Trophoblast cell (in vitro differentiated cells and primary cell): Measurements from ENCODE around the gene PRDM16.

Experiments used
- DNase-seq, 2 donors: peaks; one replicate each; pipeline ENCODE4 v3.0.0-alpha.2; 2016
- H2AFZ ChIP-seq: 2 replicates; pipeline ENCODE4 v1.6.1; 2013; ENCODE audit warnings: low read length, moderate library complexity, mild to moderate bottlenecking; ENCODE audit not compliant: insufficient read depth, poor library complexity
- H2AK5ac ChIP-seq: 2 replicates; pipeline ENCODE4 v1.6.1; 2013; ENCODE audit warnings: mild to moderate bottlenecking, low read length
- H2BK120ac ChIP-seq: 2 replicates; pipeline ENCODE4 v1.6.1; 2013; ENCODE audit warnings: low read length, mild to moderate bottlenecking, moderate library complexity; ENCODE audit not compliant: insufficient read depth, poor library complexity
- H2BK12ac ChIP-seq: 2 replicates; pipeline ENCODE4 v1.6.1; 2013; ENCODE audit warnings: mild to moderate bottlenecking, low read length, moderate library complexity
- H2BK5ac ChIP-seq: 2 replicates; pipeline ENCODE4 v1.6.1; 2013; ENCODE audit warnings: low read length, low read depth, moderate library complexity, mild to moderate bottlenecking; ENCODE audit not compliant: poor library complexity
- H3K14ac ChIP-seq: 2 replicates; pipeline ENCODE4 v1.6.1; 2013; ENCODE audit warnings: mild to moderate bottlenecking, low read length
- H3K18ac ChIP-seq: 2 replicates; pipeline ENCODE4 v1.6.1; 2013; ENCODE audit warnings: mild to moderate bottlenecking, low read length
- H3K23ac ChIP-seq: 2 replicates; pipeline ENCODE4 v1.6.1; 2013; ENCODE audit warnings: low read length
- H3K27ac ChIP-seq: 2 replicates; pipeline ENCODE4 v1.5.1; 2013; ENCODE audit warnings: low read depth, mild to moderate bottlenecking, inconsistent platforms, low read length, moderate library complexity
- H3K27me3 ChIP-seq: 2 replicates; pipeline ENCODE4 v1.6.1; 2013; ENCODE audit warnings: inconsistent platforms, mild to moderate bottlenecking, low read length, moderate library complexity; ENCODE audit not compliant: insufficient read depth
- H3K36me3 ChIP-seq, 2 experiments: 1 replicate in 1 of 2; 2 replicates in 1 of 2; pipeline ENCODE4 v1.6.1; 2013; ENCODE audit warnings: low read length in 2 of 2, mild to moderate bottlenecking in 2 of 2, moderate library complexity in 1 of 2; ENCODE audit not compliant: insufficient read depth in 2 of 2, control insufficient read depth in 1 of 2
- H3K4ac ChIP-seq: 2 replicates; pipeline ENCODE4 v1.6.1; 2013; ENCODE audit warnings: low read depth, mild to moderate bottlenecking, low read length, moderate library complexity
- H3K4me1 ChIP-seq, 2 experiments: 1 replicate in 1 of 2; 2 replicates in 1 of 2; pipeline ENCODE4 v1.6.1; 2013; ENCODE audit warnings: low read length in 2 of 2, mild to moderate bottlenecking in 2 of 2, moderate library complexity in 1 of 2; ENCODE audit not compliant: insufficient read depth in 2 of 2, control insufficient read depth in 1 of 2
- H3K4me2 ChIP-seq: 2 replicates; pipeline ENCODE4 v1.6.1; 2013; ENCODE audit warnings: inconsistent platforms, mild to moderate bottlenecking, low read length, moderate library complexity
- H3K4me3 ChIP-seq: 2 replicates; pipeline ENCODE4 v1.5.1; 2013; ENCODE audit warnings: mild to moderate bottlenecking, low read depth, low read length, inconsistent platforms
- H3K79me1 ChIP-seq: one replicate; pipeline ENCODE4 v1.6.1; 2013; ENCODE audit warnings: low read length
- H3K79me2 ChIP-seq: 2 replicates; pipeline ENCODE4 v1.6.1; 2013; ENCODE audit warnings: low read length, mild to moderate bottlenecking; ENCODE audit not compliant: control insufficient read depth, insufficient read depth, poor library complexity
- H3K9ac ChIP-seq: 2 replicates; pipeline ENCODE4 v1.6.1; 2013; ENCODE audit warnings: mild to moderate bottlenecking, low read length
- H3K9me3 ChIP-seq: 2 replicates; pipeline ENCODE4 v1.6.1; 2013; ENCODE audit warnings: low read depth, mild to moderate bottlenecking, control low read depth, inconsistent platforms, low read length; ENCODE audit not compliant: insufficient read depth
- H4K12ac ChIP-seq: 2 replicates; pipeline ENCODE4 v1.6.1; 2013; ENCODE audit warnings: low read depth, mild to moderate bottlenecking, low read length, moderate library complexity
- H4K8ac ChIP-seq: 2 replicates; pipeline ENCODE4 v1.6.1; 2013; ENCODE audit warnings: low read depth, mild to moderate bottlenecking, low read length, moderate library complexity
- H4K91ac ChIP-seq: one replicate; pipeline ENCODE4 v1.6.1; 2013; ENCODE audit warnings: low read depth, mild to moderate bottlenecking, low read length, moderate library complexity
- WGBS: extraction: QIAGEN DNeasy Blood & Tissue Kit; methylation state at CpG from one replicate; pipeline ENCODE4 v1.1.7; 2013; ENCODE audit warnings: missing lambda C conversion rate; ENCODE audit not compliant: insufficient read length, insufficient coverage; ENCODE audit errors: extremely low coverage; 5-methylcytosine and 5-hydroxymethylcytosine counted together

Gene PRDM16

DNA sequence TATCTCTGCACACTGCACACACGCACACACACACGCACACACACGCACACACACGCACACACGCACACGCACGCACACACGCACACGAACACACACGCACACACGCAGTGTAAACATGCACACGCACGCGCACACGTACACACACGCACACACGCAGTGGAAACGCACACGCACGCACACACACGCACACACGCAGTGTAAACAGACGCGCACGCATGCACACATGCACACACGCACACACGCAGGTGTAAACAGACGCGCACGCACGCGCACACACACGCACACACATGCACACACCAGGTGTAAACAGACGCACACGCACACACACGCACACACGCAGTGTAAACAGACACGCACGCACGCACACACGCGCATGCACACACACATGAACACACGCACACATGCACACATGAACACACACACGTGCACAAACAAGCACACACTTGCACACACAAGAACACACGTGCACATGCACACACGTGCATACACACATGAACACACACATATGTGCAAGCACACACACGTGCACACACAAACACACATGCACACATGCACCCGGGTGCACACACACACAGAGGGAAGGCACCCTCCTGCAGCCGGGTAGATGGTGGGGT, 45.2 kb downstream of the PRDM16 start:
- Histone ChIP-seq H4K91ac (no peak overlapping the region), H4K8ac (no peak overlapping the region), H3K23ac (peak overlapping the region; percentile 87), H3K4ac (no peak overlapping the region), H3K18ac (no peak overlapping the region), H3K79me2 (no peaks in the 10 kb centered on the region), H3K79me1 (no peaks in the 10 kb centered on the region), H3K4me2 (no peak overlapping the region), H2AK5ac (no peak overlapping the region), H3K14ac (no peak overlapping the region), H2BK12ac (no peak overlapping the region), H2AFZ (no peak overlapping the region), H3K9me3 (peaks cover 9% of the 10 kb centered on the region), H3K27me3 (no peaks in the 10 kb centered on the region), H3K36me3 (no peaks in the 10 kb centered on the region), H2BK5ac (no peak overlapping the region), H3K27ac (no peak overlapping the region), H3K9ac (no peak overlapping the region), H3K4me3 (peak overlapping the region; percentile 58), H3K4me1 (peaks cover 0 to 2% of the 10 kb centered on the region in 2 experiments), H4K12ac (no peak overlapping the region), H2BK120ac (no peak overlapping the region)
- no peak for DNase-seq
- no CpG with 5 or more reads among the region's 49 CpGs for WGBS

GRCh38 chr1:3114846-3115245, 45.8 kb downstream of the PRDM16 start:
- Histone ChIP-seq H4K91ac (no peak overlapping the region), H3K27me3 (no peaks in the 10 kb centered on the region), H3K27ac (no peak overlapping the region), H2BK5ac (no peak overlapping the region), H4K12ac (no peak overlapping the region), H3K4me2 (no peak overlapping the region), H3K18ac (no peak overlapping the region), H3K9me3 (peaks cover 9% of the 10 kb centered on the region), H3K9ac (no peak overlapping the region), H3K4ac (no peak overlapping the region), H3K79me2 (no peaks in the 10 kb centered on the region), H3K4me1 (peaks cover 0 to 2% of the 10 kb centered on the region in 2 experiments), H3K14ac (no peak overlapping the region), H3K23ac (no peak overlapping the region), H2BK12ac (no peak overlapping the region), H2BK120ac (no peak overlapping the region), H3K4me3 (no peak overlapping the region), H2AK5ac (no peak overlapping the region), H2AFZ (no peak overlapping the region), H3K79me1 (no peaks in the 10 kb centered on the region), H4K8ac (no peak overlapping the region), H3K36me3 (no peaks in the 10 kb centered on the region)
- no CpG with 5 or more reads among the region's 8 CpGs for WGBS
- no peak for DNase-seq

- Histone ChIP-seq H2BK120ac (no peak overlapping the region), H3K4me2 (no peak overlapping the region), H3K18ac (no peak overlapping the region), H2AFZ (no peak overlapping the region), H2BK12ac (no peak overlapping the region), H3K36me3 (no peaks in the 10 kb centered on the region), H4K8ac (no peak overlapping the region), H3K79me2 (no peaks in the 10 kb centered on the region), H2AK5ac (no peak overlapping the region), H3K4ac (no peak overlapping the region), H3K9me3 (peaks cover 9% of the 10 kb centered on the region), H3K14ac (no peak overlapping the region), H3K4me1 (peaks cover 0 to 2% of the 10 kb centered on the region in 2 experiments), H4K91ac (no peak overlapping the region), H2BK5ac (no peak overlapping the region), H3K23ac (no peak overlapping the region), H4K12ac (no peak overlapping the region), H3K27me3 (no peaks in the 10 kb centered on the region), H3K4me3 (no peak overlapping the region), H3K79me1 (no peaks in the 10 kb centered on the region), H3K27ac (no peak overlapping the region), H3K9ac (no peak overlapping the region)
- no CpG with 5 or more reads among the region's 38 CpGs for WGBS
- DNase-seq, result no peak
Observed at GRCh38 chr1:3115275-3116149, 46.5 kb downstream of the PRDM16 start.

DNA sequence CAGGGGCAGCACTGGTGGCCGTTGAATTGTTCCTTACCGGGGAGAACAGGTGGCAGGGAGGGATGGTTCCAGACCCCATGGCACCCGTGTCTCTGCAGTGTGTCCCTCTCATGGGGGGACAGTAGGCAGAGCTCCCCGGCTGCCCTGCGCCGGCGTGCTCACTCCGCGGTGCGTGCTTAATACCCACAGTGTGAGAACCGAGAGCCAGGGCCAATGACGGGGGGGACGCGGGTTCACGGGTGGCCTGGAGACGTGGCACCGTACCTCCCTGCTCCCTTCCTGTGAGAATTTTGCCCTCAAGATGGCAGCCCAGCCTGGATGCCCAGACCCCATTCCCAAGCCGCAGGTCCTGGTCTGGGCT, 47.1 kb downstream of the PRDM16 start:
- Histone ChIP-seq H3K36me3 (no peaks in the 10 kb centered on the region), H2AFZ (no peak overlapping the region), H3K4me2 (no peak overlapping the region), H2BK120ac (no peak overlapping the region), H4K91ac (no peak overlapping the region), H3K9ac (no peak overlapping the region), H2BK12ac (no peak overlapping the region), H4K12ac (no peak overlapping the region), H2AK5ac (no peak overlapping the region), H3K27ac (no peak overlapping the region), H3K9me3 (peaks cover 9% of the 10 kb centered on the region), H3K79me2 (no peaks in the 10 kb centered on the region), H2BK5ac (no peak overlapping the region), H3K18ac (no peak overlapping the region), H3K27me3 (no peaks in the 10 kb centered on the region), H3K4me3 (no peak overlapping the region), H3K4me1 (peaks cover 0 to 2% of the 10 kb centered on the region in 2 experiments), H3K23ac (no peak overlapping the region), H3K4ac (no peak overlapping the region), H3K79me1 (no peaks in the 10 kb centered on the region), H3K14ac (no peak overlapping the region), H4K8ac (no peak overlapping the region)
- DNase-seq, result no peak
- WGBS, result no CpG with 5 or more reads among the region's 18 CpGs
